CD4-positive, alpha-beta T cell treated with Interleukin-4 for 1 hour (primary cell): Measurements from ENCODE around the gene KCNK18.
"Not testable (repeated sequence)": the region's sequence is repeated elsewhere in the genome, so short reads cannot be mapped to it uniquely, and the experiment has no call there.

Experiments used
- DNase-seq, 2 donors: peaks; one replicate each; pipeline ENCODE4 v3.0.0-alpha.2; 2020 to 2022

Gene KCNK18

DNA sequence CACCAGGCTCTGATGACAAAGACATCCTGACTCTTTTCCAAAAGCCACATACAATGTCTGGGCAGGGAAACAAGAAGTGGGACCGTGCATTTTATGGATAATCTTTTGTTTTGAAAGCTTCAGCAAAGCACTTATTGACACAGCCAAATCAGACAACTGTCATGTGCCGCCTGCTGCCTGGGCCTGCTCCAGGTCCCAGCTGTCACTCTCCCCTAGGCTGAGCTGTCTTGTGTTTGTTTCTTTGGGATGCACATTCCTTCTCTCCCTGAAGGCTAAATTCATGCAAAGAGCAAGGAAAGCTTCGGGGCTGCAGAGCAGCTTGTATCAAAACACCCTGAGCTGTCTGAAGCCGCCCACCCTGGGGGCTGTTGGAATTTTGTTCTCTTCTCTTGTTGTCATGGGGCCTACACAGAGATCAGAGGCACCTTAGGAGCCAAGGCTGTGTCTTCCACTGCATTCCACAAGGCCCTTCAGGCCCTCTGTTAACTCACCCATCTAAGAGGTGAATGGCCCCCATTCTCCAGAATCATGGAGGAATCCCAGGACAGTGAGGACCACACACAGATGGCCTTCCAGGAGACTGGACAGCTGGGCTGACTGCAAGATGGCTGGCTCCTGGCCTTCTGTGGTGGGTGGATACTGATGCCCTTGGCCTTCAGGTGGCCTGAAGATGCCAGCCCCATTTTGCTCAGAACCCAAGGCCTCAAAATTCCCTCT lies 25.8 kb downstream of the KCNK18 start:
- DNase-seq = no peak

DNA sequence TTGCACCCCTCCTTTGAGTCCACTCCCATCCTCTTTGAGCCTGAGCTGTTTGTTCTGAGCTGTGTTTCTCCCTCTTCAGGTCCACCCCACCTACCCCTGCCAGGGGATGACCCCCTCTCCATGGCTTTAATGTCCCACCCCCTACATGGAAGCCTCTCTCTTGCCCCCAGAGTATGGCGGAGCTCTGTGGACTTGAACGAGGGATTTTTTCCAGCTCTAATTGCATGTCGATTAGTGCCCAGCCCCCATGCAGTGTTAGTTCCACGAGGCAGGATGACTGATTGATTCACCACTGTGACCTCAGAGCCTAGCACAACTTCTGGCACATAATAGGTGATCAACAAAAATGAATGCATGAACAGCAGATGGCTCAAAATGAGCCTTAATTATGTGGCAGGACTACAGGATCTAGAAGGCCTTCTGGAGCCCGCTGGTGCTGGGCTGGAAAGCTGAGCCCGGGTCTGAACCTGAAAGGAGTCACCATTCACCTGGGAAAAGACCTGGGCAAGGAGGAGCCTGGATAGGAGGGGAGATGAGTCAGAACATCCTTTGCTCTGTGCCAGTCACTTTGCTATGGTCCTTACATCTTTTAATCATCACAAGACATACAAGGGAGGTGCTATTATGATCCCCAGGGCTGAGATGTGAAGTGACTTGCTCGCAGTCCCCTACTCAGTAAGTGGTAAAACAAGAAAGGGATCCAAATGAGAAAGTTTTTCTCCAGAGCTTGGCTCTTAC lies 26.6 kb downstream of the KCNK18 start:
- no peak for DNase-seq

DNA sequence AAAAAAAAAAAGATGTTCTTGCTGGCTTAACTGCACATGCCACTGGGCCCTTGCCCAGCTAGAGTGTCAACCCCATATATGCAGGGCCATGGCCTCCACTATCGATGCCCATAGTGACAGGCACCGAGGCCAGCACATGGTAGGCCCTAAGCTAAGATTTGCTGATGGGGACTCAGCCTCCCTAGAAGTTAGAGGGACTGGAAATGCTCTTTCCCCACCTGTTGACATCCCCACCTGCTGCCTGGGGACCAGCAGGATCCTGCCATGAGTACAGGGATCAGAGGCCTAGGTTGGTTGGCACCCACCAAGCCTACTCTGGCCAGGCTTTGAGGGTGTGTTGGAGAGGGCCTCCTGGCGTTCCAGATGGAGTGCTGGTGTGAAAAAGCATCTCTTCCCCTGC lies 27.6 kb downstream of the KCNK18 start:
- DNase-seq = no peak

DNA sequence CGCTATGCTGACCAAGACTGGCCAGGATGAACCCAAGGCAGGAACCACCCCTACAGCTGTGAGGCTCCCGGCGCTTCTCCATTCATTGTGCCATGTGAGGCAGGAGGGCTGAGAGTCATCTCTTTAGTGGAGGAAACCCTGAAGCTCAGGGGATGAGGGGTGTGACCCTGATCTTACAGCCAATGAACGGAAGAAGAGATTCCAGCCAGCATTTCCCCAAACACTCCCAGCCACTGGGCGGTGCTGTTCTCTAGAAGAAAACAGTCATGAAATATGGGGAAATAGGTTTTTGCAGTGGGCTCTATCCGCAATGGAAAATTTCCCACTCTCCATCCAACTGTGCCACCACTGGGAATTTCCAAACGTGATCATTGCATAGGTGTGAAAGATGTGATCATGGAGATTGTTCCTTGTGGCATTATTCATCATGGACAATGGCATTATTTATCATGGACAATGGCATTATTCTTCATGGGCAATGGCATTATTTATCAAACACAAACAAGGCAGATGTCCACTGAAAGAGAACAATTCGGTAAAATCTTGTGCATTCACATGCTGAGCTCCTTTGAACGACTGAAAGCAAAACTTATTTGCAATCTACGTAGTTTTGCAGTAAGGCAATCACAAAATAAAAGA lies 29.6 kb downstream of the KCNK18 start:
- peak; percentile 7 to 13 for DNase-seq

- DNase-seq = no peak
These were observed 30.9 kb downstream of the KCNK18 start for GRCh38 chr10:117228210-117228609.

- not testable (repeated sequence) for DNase-seq
These were observed 32.8 kb downstream of the KCNK18 start for GRCh38 chr10:117230107-117230506.

GRCh38 chr10:117237401-117237991 lies 40.2 kb downstream of the KCNK18 start:
- DNase-seq = peak in 1 of 2 donors; percentile 26

DNA sequence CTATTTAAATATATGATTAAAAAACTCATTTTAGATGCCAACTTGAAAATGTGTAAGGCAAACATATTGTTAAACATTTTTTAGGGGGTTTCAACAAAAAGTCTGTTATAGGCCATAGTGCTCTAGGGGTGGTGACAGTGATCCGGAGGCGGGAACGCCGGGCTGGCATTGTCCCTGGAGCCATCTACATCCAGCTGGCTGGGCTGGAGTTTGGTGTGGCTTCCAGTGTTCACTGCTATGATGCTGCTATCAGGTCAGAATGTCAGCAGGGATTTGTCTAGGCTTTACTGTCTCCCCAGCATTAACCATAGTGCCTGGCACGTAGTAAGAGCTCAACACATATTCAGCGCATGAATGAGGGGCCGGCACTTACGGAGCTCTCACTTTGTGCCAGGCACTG lies 41.8 kb downstream of the KCNK18 start:
- no peak for DNase-seq

- DNase-seq = no peak
These were observed 42.7 kb downstream of the KCNK18 start for GRCh38 chr10:117239721-117240620.

DNA sequence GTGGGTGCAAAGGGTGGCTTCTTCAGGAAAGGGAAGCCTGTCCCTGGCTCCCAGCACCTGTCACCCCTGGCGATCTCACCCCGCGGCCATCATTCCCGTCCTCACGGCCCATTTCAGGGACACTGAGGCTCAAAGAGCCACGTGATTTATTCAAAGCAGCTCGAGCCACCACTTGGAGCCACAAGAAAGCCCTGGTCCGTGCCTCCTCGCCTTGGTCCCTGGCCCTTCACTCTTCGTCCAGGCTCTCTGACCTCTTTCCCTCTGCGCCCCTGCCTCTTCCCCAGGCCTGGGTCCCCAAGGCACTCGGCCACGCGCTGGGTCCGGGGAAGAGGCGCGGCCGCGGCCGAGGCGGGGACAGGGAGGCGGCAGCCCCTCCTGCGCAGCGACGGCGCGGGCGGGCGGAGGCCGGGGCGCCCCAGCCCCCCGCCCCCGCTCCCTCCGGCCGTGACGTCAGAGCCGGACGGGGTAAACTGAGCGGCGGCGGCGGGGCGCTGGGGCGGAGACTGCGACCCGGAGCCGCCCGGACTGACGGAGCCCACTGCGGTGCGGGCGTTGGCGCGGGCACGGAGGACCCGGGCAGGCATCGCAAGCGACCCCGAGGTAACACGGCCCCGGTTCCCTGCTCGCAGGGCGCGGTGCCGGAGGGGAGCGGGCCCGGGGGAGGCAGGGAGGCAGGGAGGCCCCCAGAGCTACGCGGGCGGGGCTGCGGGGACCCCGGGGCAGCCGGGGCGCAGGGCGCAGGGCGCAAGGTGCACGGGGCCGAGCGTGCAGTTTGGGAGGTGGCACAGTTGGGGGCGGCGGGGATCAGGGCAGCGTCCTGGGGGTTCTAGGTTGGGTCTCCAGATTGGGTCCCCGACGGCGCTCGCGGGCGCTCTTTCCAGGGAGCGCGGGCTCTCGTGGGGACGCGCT lies 43.6 kb downstream of the KCNK18 start, which contains the start of gene SLC18A2:
Gene SLC18A2, plus strand, starts transcription at position 494 of the 909 bp plus-strand sequence. CDS start 580 bp downstream, outside the sequence.
- DNase-seq = no peak

GRCh38 chr10:117241541-117242462 lies 44.5 kb downstream of the KCNK18 start:
- no peak for DNase-seq

DNA sequence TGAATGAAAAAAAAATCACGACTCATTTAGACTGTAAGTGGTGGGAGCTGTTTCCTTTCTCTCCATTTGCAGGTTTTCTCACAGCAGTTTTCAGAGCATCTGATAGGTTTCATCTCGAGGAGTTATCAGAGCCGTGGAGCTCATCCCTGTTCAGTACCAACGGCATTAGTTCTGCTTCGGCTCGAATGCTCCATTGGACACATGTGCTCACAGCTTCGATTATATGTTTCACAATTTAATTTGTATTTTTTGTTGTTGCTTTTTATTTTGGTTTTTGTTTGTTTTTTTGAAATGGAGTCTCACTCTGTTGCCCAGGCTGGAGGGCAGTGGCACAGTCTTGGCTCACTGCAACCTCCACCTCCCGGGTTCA lies 45.2 kb downstream of the KCNK18 start:
- DNase-seq = no peak

- no peak for DNase-seq
These were observed 49.8 kb downstream of the KCNK18 start for GRCh38 chr10:117246997-117247671.

DNA sequence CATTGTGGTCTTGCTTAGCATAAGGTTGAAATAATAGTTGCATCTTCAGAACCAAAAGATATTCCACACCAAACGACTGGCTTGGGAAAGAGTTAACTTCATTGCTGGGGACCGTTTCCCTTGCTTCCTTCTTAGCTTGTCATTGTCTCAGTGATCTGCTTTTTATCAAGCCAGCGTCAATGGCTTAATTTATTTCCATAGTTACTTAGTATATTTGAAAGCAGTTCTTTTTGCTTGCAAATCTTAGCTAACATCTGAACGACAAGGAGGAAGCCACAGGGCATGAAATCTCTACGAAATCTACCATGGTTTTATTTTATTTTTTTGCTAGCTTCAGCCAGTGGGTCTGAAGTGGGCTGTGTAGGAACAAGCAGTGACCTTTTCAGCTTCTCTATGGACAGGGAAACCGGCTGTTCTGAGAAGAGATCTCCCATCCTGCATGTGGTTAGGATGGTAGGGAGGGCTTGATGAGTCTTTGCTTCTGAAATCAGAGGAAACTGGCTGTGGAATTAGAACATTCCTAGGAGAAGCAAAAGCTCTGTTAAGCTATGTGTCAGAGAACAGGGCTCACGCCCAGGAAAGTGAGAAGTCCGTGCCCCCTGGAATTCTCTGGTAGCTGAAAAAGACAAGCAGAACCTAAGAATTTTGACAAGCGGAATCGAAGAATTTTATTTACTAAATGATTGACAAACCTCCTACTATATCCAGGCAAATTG lies 51.6 kb downstream of the KCNK18 start:
- DNase-seq = no peak

- no peak for DNase-seq
These were observed 52.3 kb downstream of the KCNK18 start for GRCh38 chr10:117249493-117250093.

DNA sequence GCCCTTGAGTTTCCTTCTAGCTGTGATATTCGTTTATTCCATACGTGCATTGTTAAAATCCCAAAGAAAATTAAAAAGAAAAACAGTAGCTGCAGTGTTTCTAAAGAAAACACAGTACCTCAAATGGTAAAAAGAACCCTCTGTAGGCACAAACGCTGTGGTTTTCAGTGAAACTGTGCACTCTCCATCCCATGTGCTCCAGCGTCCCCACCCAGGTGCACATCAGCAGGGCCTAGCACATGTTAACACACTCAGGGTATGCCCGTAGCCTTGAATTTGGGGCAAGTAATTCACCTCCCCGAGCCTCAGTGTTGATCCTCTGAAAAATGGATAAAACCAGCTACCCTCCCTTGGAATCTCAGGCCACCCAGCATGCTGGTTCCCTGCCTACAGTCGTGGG lies 53.1 kb downstream of the KCNK18 start:
- DNase-seq = no peak

GRCh38 chr10:117253908-117254307 lies 56.6 kb downstream of the KCNK18 start:
- DNase-seq = no peak

DNA sequence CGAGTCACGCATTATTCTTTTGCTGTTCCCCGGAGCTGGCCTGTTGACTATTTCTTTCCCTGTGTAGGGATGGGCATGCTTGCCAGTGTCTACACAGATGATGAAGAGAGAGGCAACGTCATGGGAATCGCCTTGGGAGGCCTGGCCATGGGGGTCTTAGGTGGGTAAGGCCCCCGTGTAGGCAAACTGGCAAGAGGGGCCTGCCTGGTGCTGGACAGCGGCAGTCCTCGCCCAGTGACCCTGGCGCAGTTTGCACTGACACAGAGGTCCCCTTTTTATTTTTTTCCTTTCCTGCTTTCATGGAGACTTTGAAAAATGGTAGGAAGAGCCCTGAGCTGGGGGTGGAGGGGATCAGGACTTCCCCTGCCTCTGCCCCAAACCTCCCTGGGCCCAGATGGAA lies 57.0 kb downstream of the KCNK18 start:
- no peak for DNase-seq
